HG02938 (cell line): ENCODE data around the gene ERFL.

Source experiments
- ATAC-seq: cut with Tn5 transposase; IDR thresholded peaks from one replicate; pipeline ENCODE4 v1.9.1; 2021; ENCODE audit warnings: mild to moderate bottlenecking, moderate library complexity; ENCODE audit not compliant: unreplicated experiment

ERFL gene

GRCh38 chr19:41901707-41902360, 26.4 kb downstream of the ERFL start:
- ATAC-seq: no peak

GRCh38 chr19:41898235-41898634, 30.0 kb downstream of the ERFL start:
- ATAC-seq: no peak

GRCh38 chr19:41897820-41898219, 30.4 kb downstream of the ERFL start:
- no peak for ATAC-seq

- ATAC-seq: no peak
These were observed 31.1 kb downstream of the ERFL start for GRCh38 chr19:41897181-41897580.

GRCh38 chr19:41896581-41896942, 31.7 kb downstream of the ERFL start:
- ATAC-seq: no peak

GRCh38 chr19:41895745-41896580, 32.3 kb downstream of the ERFL start:
- no peak for ATAC-seq

- no peak for ATAC-seq
These were observed 33.9 kb downstream of the ERFL start for GRCh38 chr19:41894350-41894749.

- ATAC-seq: no peak
These were observed 34.4 kb downstream of the ERFL start for GRCh38 chr19:41893899-41894298.

GRCh38 chr19:41892173-41892902, 35.9 kb downstream of the ERFL start:
- ATAC-seq: no peak

- ATAC-seq: no peak
These were observed 37.3 kb downstream of the ERFL start for GRCh38 chr19:41890936-41891335.

- no peak for ATAC-seq
These were observed 38.4 kb downstream of the ERFL start for GRCh38 chr19:41889896-41890295.

GRCh38 chr19:41888926-41889325, 39.3 kb downstream of the ERFL start:
- no peak for ATAC-seq

GRCh38 chr19:41887711-41888382, 40.4 kb downstream of the ERFL start:
- ATAC-seq: no peak

GRCh38 chr19:41886761-41887710, 41.2 kb downstream of the ERFL start:
- no peak for ATAC-seq

- ATAC-seq: peak; percentile 63
These were observed 44.2 kb downstream of the ERFL start for GRCh38 chr19:41883821-41884733.

GRCh38 chr19:41883463-41883820, 44.8 kb downstream of the ERFL start:
- no peak for ATAC-seq

GRCh38 chr19:41882568-41883462, 45.4 kb downstream of the ERFL start, which contains the start of gene ARHGEF1:
Gene ARHGEF1 (plus strand): TSS chr19:41883184. CDS start chr19:41888083, 4,899 bp downstream.
- no peak for ATAC-seq

GRCh38 chr19:41880329-41880708, 47.9 kb downstream of the ERFL start:
- no peak for ATAC-seq
